Jurkat, Clone E6-1 (cell line): Measurements from ENCODE around the gene DAPK2.
"Not testable (repeated sequence)": the region's sequence is repeated elsewhere in the genome, so short reads cannot be mapped to it uniquely, and the experiment has no call there.

Source experiments
- DNase-seq: peaks from one replicate; pipeline ENCODE4 v3.0.0-alpha.2; 2011; ENCODE audit warnings: low read depth, low spot score
- H3K4me3 ChIP-seq: 2 replicates; pipeline ENCODE4 v1.5.1; 2011; ENCODE audit warnings: mild to moderate bottlenecking, low read length, control low read depth, moderate library complexity

Gene DAPK2

GRCh38 chr15:63983061-63983711, 63.1 kb downstream of the DAPK2 start:
- DNase-seq, result no peak
- no peak overlapping the region for H3K4me3 ChIP-seq

DNA sequence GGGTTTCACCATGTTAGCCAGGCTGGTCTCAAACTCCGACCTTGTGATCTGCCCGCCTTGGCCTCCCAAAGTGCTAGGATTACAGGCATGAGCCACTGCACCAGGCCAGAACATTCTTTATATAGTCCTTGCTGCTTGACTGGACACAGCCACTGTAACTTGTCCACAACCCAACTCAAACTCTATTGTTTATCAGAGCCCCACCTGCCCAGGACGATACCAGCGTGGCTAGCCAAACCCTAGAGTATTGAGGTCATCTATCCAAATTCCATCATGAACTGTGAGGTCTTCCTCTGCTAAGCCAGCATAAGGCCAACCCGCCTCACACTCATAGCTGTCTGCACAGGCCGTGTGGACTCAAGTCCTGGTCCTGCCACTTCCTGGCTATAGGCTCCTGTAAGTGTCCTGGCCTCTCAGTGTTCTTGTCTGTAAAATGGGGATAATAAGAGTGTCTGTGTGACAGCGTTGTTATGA, 63.9 kb downstream of the DAPK2 start:
- DNase-seq, result no peak
- H3K4me3 ChIP-seq, result no peak overlapping the region

GRCh38 chr15:63981596-63982320, 64.5 kb downstream of the DAPK2 start:
- H3K4me3 ChIP-seq, result no peak overlapping the region
- no peak for DNase-seq

DNA sequence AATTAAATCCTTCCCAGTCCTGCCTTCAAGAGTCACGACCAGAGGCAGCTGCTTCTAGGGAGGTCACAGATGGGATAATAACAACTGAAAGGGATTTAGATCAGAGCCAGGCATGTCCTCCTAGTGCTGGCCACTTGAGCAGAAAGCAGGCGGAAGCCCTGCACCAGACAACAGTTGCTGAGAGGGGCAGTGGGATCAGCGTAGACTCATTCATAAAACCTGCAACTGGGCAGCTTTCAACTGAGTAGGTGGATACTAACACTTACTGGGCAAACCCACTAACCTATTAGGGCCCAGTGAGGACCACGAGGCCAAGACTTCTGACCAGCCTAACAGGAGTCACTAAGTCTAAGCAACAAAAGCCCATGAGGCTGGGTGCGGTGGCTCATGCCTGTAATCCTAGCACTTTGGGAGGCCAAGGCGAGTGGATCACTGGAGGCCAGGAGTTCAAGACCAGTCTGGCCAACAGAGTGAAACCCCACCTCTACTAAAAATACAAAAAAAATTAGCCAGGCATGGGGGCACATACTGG, 67.0 kb downstream of the DAPK2 start:
- H3K4me3 ChIP-seq, result no peak overlapping the region
- DNase-seq, result no peak

DNA sequence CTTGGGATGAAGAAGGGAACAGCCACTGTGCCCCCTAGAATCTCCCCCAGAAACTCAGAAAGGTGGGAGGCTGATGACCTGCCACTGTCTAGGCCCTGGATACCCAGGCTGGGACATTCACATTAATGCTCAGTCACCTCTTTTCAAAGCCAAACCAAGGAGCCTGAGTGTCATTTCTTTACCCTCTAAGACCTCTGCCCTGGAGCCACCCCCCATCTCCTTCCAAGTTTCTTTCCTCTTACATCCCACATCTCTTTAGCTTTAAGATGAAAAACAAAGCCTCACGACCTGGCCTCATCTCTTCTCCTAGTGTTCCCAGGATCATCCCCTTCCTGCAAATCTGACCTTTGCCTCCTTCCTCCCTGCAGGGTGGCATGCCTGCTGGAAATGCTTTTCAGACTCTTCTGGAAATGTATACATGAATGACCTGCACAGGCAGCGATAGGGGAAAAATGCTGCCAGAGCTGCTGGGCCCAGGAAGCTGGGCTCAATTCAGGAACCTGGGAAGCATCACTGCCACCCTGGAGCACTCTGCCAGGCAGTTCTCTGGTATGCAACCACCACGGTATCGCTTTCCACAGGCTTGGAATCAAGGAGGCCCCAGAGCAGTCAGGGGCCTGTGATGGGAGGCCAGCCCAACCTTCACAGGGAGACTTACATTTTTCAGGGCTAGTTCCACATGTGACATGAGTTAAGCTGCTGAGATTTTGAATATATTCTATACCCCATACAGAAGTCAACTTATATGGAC, 67.6 kb downstream of the DAPK2 start:
- no peak for DNase-seq

DNA sequence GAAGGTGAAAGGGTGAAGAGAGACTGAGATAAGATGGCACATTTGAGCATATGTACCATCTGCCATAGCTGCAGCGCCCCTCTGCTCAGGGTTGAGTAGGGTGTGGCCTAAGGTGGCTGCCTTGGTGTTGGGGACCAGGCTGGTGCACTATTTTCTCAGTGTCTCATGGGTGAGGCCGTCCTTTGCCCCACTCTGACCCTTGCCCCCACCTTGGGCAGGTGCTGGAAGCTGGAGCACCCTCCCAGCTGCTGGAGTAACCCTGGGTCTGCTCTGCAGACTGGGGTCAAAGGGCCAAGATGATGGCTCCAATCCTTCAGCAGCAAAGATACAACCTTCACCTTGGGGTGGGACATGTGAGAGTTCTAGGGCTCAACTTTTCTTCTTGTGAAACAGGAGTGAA, 69.2 kb downstream of the DAPK2 start:
- DNase-seq, result no peak
- no peak overlapping the region for H3K4me3 ChIP-seq

More for the DNA sequence above, 67.6 kb downstream of the DAPK2 start:
- no peak overlapping the region for H3K4me3 ChIP-seq

DNA sequence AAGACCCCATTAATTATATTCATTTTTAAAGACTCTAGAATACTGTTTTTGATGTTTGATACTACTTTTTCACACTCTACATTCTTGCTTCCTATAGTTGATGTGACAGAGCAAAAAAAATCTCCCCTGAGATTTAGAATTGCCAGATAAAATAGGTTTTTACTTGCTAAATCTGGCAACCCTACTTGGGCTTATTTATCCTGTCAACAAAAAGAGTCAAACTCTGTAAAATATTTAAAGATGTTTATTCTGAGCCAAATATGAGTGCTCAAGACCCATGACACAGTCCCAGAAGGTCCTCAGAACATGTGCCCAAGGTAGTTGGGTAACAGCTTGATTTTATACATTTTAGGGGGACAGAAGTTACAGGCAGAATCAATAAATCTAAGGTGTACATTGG, 72.3 kb downstream of the DAPK2 start:
- H3K4me3 ChIP-seq, result no peak overlapping the region

DNA sequence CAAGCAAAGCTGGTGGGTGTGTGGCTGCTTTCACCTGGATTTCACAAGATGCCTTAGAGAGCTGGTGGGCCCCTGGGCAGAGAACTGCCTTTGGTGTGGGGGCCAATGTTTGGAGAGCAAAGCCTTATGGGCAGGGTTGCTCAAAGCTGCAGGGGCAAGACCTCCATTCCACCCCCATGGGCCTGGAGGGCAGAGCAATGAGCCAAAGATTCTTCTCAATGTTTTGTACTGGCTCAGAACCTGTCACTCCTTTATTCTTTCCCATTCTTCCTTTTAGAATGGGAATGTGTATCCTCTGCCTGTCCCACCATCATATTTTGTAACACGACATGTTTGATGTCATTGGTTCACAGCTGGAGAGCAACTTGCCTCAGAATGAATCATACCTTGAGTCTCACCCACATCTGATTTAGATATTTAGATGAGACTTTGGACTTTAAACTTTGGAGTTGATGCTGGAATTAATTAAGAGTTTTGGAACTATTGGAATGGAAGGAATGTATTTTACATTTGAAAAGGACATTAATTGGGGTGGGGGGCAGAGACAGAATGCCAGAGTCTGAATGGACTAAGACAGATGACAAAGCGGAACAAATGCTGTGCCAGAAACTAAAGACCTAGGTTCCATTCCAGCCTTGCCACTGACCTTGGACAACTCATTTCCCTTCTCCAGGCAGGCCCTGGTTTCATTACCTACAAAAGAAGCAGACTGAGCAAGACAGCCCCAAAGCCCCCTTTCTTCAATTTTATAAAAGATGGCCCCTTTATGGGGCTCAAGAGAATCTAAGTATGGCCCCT, 72.9 kb downstream of the DAPK2 start:
- H3K4me3 ChIP-seq, result no peak overlapping the region
- no peak for DNase-seq

More for the DNA sequence above, 72.3 kb downstream of the DAPK2 start:
- DNase-seq, result no peak

- H3K4me3 ChIP-seq, result no peak overlapping the region
- no peak for DNase-seq
Measured at GRCh38 chr15:63972801-63973200, 73.5 kb downstream of the DAPK2 start.

DNA sequence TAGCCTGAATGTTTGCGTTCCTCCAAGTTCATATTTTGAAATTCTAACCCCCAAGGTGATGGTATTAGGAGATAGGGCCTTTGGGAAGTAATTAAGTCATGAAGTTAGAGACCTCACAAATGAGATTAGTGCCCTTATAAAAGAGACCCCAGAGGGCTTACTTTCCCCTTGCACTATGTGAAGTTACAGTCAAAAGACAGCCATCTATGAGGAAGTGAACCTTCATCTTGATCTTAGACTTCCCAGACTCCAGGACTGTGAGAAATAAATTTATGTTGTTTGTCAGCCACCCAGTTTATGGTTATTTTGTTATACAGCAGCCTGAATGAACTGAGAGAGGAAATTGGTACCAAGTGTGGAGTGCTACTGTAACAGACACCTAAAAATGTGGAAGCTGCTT, 74.4 kb downstream of the DAPK2 start:
- no peak overlapping the region for H3K4me3 ChIP-seq
- DNase-seq, result no peak

DNA sequence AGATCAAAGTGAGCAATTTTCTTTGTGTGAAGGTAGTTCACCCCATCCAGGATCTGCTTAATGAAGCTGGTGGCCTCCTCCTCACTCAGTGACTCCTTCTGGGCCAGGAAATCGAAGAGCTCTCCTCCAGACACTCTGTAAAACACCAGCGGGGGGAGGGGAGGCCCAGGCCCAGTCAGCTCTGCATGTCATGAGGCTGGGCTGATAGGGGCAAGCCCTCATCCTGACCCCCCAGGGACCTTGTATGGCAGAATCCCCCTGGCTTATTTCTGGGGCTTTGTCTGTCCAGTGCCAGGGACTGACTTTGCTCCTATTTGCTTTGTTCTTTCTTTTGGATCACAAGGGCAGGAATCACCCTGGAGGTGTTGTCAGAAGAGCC, 74.9 kb downstream of the DAPK2 start:
- no peak overlapping the region for H3K4me3 ChIP-seq
- no peak for DNase-seq

GRCh38 chr15:63970621-63971426, 75.5 kb downstream of the DAPK2 start:
- H3K4me3 ChIP-seq, result no peak overlapping the region
- no peak for DNase-seq

GRCh38 chr15:63969652-63970421, 76.4 kb downstream of the DAPK2 start:
- DNase-seq, result no peak
- H3K4me3 ChIP-seq, result no peak overlapping the region

- no peak for DNase-seq
- no peak overlapping the region for H3K4me3 ChIP-seq
Measured at GRCh38 chr15:63968700-63969099, 77.6 kb downstream of the DAPK2 start.

- no peak overlapping the region for H3K4me3 ChIP-seq
- DNase-seq, result no peak
Measured at GRCh38 chr15:63968122-63968524, 78.2 kb downstream of the DAPK2 start.

- DNase-seq, result no peak
- no peak overlapping the region for H3K4me3 ChIP-seq
Measured at GRCh38 chr15:63967616-63968015, 78.7 kb downstream of the DAPK2 start.

- DNase-seq, H3K4me3 ChIP-seq: not testable (repeated sequence)
Measured at GRCh38 chr15:63962947-63963721, 83.2 kb downstream of the DAPK2 start.
